Stimulated activated CD8-positive, alpha-beta memory T cell treated with anti-CD3 and anti-CD28 coated beads, Interleukin-15, amount 100 ng/mL, for 24 hours (primary cell): ENCODE data around the gene ARHGAP15.

Source experiments
- DNase-seq: peaks from one replicate; pipeline ENCODE4 v3.0.0-alpha.2; 2020; ENCODE audit warnings: low read depth

Gene ARHGAP15

GRCh38 chr2:143144813-143145455, 15.7 kb downstream of the ARHGAP15 start:
- no peak for DNase-seq

GRCh38 chr2:143146366-143146765, 17.1 kb downstream of the ARHGAP15 start:
- no peak for DNase-seq

DNA sequence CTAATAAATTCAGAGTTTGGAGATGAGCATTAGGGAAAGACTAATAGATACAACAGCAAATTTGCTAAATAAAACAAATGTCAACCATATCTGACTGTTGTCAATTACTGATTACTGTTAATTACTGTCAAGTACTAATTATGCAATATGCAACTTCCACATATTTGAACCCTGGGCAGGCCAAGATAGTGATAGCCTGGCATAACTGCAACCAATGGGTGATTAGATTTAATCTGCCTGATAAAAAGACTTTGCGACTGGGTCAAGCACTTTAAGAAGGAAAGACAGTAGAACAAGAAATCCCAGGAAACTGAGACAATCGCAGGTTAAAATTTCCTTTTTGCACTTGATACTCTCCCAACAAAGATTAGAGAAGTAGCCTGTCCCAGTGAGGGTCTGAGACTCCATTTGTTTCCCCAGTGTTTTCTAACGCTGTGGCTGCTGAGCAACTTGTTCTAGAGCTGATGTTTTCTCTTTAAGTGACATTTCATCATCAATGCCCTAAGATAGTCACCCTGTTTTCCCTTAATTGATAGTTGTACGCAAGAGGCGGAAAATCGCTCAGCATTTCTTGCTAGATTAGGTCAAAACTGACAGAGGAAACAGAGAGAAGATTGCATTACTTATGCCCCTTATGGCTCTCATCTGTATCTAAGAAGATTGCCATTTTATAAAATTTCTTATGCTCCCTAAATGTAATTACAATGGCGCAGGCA, 17.8 kb downstream of the ARHGAP15 start:
- no peak for DNase-seq

DNA sequence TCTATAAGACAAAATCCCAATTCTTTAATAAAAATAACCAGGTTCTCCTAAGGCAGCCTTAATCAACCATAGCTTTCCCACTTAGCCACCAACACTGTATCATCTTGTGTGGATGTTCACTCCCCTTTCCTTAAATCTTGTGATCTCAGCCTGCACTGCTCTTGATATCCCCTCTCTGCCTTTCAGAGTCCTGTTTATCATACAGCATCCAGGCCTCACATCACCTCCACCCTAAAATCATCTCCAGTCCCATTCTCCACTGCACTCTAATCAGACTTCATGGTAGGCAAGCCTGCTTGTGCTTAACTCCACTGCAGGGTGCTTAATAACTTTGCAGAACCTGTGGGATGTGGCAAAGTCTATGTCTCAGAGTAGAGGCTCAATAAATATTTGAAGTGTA, 18.8 kb downstream of the ARHGAP15 start:
- DNase-seq: no peak

DNA sequence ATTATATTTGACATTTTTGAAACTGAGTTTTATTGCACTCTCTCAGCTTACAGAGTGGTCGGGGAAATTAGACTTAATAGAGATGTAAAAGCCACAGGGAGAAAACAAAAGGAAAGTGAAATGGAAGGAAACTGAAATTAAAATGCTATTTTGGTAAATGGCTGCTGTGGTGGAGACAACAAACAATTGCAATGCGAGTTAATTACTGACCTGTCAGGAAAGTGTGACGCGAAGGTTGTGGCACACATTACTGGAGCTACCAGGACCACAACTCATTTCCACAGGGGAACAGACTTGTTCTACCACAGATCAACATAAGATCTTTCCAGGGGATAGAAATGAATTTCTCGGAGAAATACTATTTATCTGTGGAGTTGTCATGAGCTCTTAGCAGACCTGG, 19.5 kb downstream of the ARHGAP15 start:
- DNase-seq: no peak

- DNase-seq: no peak
These were observed 21.1 kb downstream of the ARHGAP15 start for GRCh38 chr2:143150287-143150686.

DNA sequence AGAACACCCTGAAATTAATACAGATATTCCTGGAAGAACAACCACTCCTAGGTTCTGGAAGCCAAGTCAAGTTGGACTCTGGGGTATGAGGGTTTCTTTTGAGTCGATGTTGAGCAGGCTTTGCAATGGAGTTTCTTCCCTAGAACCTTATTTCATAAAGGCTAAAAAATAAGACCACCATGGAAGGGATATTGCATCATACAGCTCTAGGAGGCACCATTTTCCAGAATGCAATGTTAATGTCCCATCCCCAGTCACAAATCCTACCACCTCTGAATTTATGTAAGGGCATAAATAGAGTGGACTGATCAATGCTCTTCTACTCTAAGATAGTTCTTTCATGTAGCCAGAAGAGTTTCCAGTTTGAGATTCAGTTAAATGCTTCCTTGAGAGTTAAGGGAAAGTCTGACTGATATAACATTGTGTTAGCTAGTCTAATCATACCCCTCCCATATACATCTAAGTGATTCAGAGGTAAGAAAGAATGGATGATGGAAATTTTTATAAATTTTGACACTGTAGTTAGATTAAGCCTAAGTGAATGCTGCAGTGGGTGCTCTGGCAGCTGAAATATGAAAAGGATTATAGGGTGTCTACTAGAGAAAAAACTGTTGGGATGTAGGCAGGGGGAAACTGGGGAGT, 22.0 kb downstream of the ARHGAP15 start:
- no peak for DNase-seq

DNA sequence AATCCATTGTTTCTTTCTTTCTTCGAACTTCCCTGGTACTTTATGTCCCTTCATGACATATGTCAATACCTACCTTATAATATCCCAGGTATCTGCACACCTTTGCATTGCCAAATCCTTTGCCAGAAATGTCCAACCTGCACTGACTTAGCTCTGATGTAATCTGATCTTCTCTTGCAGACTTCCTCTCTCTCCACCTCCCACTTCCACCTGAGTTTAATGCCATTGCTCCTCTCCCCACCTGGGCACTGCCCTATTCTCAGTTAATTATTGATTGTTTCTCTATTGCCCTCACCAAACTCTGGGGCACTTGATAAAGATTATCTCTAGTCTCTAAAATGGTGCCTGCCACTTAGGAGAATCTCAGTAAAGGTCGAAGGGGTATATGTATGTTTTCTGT, 23.0 kb downstream of the ARHGAP15 start:
- DNase-seq: no peak

DNA sequence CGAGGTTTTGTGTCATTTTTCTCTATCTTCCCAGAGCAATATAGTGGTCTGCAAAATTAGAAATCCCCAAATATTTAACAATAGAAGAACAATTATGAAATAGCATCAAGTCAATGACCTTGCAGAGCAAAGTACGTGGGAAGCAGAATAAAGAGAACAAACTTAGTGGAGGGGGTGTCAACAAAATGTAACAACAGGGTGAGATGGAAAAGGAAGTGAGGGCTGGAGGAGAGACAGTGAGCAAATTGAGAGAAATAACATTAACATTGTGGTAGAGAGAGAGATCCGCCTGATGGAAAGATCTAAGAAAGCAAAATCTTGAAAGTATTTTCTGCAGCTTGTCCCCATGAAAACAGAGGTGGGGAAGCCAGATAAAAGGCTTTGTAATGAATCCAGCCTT, 23.4 kb downstream of the ARHGAP15 start:
- no peak for DNase-seq

DNA sequence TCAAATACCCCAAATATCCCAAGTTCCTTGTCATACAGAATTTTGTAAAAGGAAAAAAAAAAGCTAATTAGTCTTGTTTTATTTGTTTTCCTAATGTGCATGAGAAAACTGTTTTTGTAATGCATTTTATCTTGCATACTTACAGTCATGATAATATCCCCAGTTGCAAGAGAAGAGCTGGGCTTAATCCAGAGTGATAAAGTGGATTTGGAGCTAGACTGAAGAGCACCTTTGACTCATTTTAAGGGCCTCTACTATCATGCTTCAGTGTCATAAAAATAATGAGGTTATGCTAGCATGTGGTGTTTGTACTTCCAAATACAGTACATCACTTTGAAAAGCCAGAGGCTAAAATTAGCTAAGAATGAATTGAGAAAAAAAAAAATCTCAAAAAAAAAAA, 26.4 kb downstream of the ARHGAP15 start:
- DNase-seq: no peak

DNA sequence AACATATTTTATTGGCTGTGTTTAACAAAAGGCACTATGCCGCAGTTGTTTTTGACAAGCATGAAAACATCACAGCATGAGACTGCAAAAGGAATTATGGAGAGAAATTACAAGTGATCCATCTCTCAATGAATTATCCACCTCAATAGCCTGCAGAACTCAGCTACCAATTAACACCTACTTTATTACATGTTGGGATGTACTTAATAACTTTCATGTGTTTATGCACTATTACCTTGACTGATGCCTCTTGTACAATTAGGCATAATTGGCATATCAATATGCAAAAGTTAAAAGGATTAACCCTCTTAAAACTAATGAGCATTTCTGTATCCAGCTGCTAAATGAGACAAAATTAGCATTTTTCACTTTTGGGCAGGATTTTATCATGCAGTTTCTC, 27.8 kb downstream of the ARHGAP15 start:
- no peak for DNase-seq

DNA sequence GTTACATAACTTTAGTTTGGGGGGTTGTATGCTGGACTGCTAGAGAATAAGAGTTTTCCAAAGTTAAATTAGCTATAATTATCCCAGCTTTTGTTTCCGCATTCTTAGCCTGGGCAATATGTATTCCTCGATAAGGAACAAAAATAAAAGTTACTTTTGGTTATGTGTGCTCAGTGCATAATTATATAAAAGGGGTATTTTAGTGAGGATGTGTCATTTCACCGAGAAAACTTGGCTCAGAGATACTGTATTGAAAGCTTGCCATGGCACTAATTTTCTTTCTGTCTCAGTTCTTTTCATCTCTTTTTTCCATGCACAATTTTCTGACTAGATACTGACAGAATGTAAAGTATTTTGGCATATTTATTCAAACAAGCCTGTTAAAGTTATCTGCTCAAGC, 28.2 kb downstream of the ARHGAP15 start:
- no peak for DNase-seq

DNA sequence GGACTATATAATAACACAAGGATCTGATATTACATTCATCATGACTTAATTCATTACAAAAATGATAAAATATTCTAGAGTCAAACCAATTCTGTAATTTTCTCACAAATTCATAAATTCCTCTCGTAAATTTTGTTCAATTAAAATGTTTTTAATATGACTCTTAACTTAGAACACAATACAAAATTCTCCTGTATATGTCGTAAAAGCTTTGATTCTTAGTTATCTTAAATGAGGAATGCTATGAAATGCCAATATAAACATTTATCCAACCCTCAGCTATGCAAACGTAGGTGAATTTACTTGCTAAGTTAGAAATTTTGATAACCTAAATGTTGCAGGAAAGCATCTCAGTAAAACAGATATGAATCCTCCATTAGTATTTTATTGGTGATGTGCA, 28.9 kb downstream of the ARHGAP15 start:
- no peak for DNase-seq

- DNase-seq: no peak
These were observed 29.6 kb downstream of the ARHGAP15 start for GRCh38 chr2:143158551-143159485.

GRCh38 chr2:143159486-143159840, 30.2 kb downstream of the ARHGAP15 start:
- DNase-seq: no peak

- DNase-seq: no peak
These were observed 31.8 kb downstream of the ARHGAP15 start for GRCh38 chr2:143160732-143161707.

DNA sequence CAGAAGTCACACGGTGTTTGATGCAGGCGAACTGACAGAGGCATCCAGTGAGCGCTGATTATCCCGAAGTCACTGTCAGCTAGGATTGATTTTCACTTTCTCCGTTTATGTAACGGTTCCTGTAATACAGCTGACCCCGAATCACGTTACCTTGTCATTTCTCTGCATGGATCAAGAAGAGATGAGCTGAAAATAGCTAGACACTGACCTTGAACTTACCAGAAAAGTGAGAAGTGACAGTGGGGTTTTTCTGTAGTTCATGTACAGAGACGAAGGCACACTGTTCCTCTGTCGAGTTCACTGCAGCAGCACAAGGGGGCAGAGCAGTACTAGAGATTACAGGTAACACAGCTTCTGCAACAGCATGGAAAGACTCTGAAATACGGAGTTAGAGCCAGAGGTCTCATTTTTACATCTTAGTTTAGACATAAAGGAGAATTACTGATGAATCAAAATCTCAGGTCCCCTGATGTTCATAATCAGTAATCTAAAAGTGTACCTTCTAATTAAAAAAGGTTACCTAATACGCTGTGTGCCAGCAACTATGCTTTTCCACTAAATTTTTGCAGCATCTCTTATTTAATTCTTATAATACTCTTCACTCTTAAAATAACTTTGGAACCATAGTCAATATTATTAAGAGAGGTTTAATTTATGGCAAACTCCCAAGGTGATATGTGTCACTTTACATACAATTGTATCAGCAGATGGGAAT, 33.1 kb downstream of the ARHGAP15 start:
- no peak for DNase-seq

DNA sequence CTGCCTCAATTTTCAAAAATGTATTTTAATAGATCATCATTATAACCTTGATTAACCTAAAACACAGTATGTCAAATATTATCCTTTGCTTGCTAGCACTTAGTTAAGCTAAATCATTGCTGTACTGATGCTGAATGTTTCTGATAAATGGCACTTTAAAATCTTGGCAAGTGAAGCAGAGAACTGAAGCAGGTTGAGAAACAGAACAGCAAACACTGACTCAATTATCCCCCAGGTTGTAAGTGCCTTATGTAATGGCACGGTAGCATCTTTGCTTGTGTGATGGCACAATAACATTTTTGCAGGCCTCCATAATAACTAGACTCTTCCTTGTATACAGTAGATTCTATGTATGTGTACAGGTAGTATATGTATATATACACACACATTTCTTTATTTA, 33.8 kb downstream of the ARHGAP15 start:
- no peak for DNase-seq

- no peak for DNase-seq
These were observed 34.3 kb downstream of the ARHGAP15 start for GRCh38 chr2:143163499-143163898.

DNA sequence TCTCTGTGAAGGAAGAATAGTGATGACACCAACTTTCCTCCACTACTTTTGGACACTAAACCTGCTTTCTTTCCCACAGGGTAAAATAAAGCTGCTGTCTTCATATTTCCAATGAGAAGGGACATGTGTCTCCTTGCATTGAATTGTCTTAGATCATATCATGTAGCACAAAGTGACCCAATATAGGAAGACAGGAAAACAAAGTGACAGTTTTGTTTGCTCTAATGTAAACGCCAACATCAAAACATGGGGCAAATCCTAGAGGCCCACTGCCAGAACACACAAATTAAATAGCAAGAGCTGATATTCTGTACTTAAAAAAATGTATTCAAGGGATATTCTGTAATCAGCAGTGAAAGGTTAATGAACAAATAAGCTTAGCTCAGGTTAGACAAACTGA, 36.1 kb downstream of the ARHGAP15 start:
- no peak for DNase-seq

- DNase-seq: no peak
These were observed 39.9 kb downstream of the ARHGAP15 start for GRCh38 chr2:143169105-143169504.
